ENCODE data around the gene MAEA.

MAEA gene

GRCh38 chr4:1349359-1350168, 59.9 kb downstream of the MAEA start:
- H2AFZ ChIP-seq (ENCODE audit: low read depth, low read length), result no peak overlapping the region
- H3K36me3 ChIP-seq (replicated peaks; ENCODE audit: low read depth, low read length), result peaks cover 17% of the 10 kb centered on the region
- no peaks in the 10 kb centered on the region for H3K9me3 ChIP-seq (ENCODE audit: insufficient read depth, low read length)
- no peaks in the 10 kb centered on the region for H3K27me3 ChIP-seq (ENCODE audit: low read depth, low read length)
- H4K20me1 ChIP-seq (ENCODE audit: insufficient read depth, low read length), result no peaks in the 10 kb centered on the region
- H3K27ac ChIP-seq (ENCODE audit: low read length), result no peak overlapping the region
- no peak overlapping the region for H3K4me3 ChIP-seq (ENCODE audit: low read length)
- no peak overlapping the region for H3K9ac ChIP-seq (ENCODE audit: low read length)
- TF ChIP-seq EZH2phosphoT487 (IDR thresholded peaks at IDR 0.05; ENCODE audit: low read depth), result no peak
- TF ChIP-seq CTCF (IDR thresholded peaks at IDR 0.05; ENCODE audit: low read depth, low read length), result no peak
- peaks cover 16% of the 10 kb centered on the region for H3K4me1 ChIP-seq (ENCODE audit: low read length)
- peaks cover 38% of the 10 kb centered on the region for H3K79me2 ChIP-seq (ENCODE audit: low read length)
- no peak overlapping the region for H3K4me2 ChIP-seq (ENCODE audit: low read length)

DNA sequence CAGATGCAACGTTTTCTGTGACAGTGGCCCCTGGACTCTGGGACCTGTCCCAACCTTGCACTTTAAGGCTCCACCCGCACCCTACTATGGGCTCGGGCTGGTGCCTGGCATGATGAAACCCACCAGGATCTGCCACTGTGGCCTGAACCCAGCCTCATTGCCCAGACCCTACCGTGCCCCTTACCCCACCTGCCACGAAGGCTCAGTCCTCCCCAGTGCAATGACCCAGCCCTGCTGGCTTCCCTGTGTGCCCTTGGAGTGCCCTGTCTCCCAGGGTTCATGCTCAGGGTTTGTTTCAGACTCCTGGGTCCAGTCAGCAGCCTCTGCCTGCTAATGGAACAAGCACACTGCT, 60.5 kb downstream of the MAEA start:
- Histone ChIP-seq H3K27ac (ENCODE audit: low read length) (no peak overlapping the region), H2AFZ (ENCODE audit: low read depth, low read length) (no peak overlapping the region), H3K4me1 (ENCODE audit: low read length) (peaks cover 16% of the 10 kb centered on the region), H3K4me2 (ENCODE audit: low read length) (no peak overlapping the region), H3K9me3 (ENCODE audit: insufficient read depth, low read length) (no peaks in the 10 kb centered on the region), H3K9ac (ENCODE audit: low read length) (no peak overlapping the region), H4K20me1 (ENCODE audit: insufficient read depth, low read length) (no peaks in the 10 kb centered on the region), H3K36me3 (replicated peaks; ENCODE audit: low read depth, low read length) (peaks cover 17% of the 10 kb centered on the region), H3K4me3 (ENCODE audit: low read length) (no peak overlapping the region), H3K27me3 (ENCODE audit: low read depth, low read length) (no peaks in the 10 kb centered on the region), H3K79me2 (ENCODE audit: low read length) (peaks cover 33% of the 10 kb centered on the region)
- TF ChIP-seq EZH2phosphoT487 (IDR thresholded peaks at IDR 0.05; ENCODE audit: low read depth), result no peak
- no peak for TF ChIP-seq CTCF (IDR thresholded peaks at IDR 0.05; ENCODE audit: low read depth, low read length)

- H3K27me3 ChIP-seq (ENCODE audit: low read depth, low read length), result no peaks in the 10 kb centered on the region
- no peaks in the 10 kb centered on the region for H3K9me3 ChIP-seq (ENCODE audit: insufficient read depth, low read length)
- TF ChIP-seq EZH2phosphoT487 (IDR thresholded peaks at IDR 0.05; ENCODE audit: low read depth) (no peak), CTCF (IDR thresholded peaks at IDR 0.05; ENCODE audit: low read depth, low read length) (peak; percentile 86)
- H3K36me3 ChIP-seq (replicated peaks; ENCODE audit: low read depth, low read length), result peaks cover 17% of the 10 kb centered on the region
- H3K4me3 ChIP-seq (ENCODE audit: low read length), result no peak overlapping the region
- H3K79me2 ChIP-seq (ENCODE audit: low read length), result peaks cover 22% of the 10 kb centered on the region
- H3K27ac ChIP-seq (ENCODE audit: low read length), result no peak overlapping the region
- H3K9ac ChIP-seq (ENCODE audit: low read length), result no peak overlapping the region
- no peak overlapping the region for H2AFZ ChIP-seq (ENCODE audit: low read depth, low read length)
- no peaks in the 10 kb centered on the region for H4K20me1 ChIP-seq (ENCODE audit: insufficient read depth, low read length)
- peaks cover 12% of the 10 kb centered on the region for H3K4me1 ChIP-seq (ENCODE audit: low read length)
- H3K4me2 ChIP-seq (ENCODE audit: low read length), result peak overlapping the region; percentile 22; the same call in 1 of the 2 replicates
These were observed 62.3 kb downstream of the MAEA start for GRCh38 chr4:1351854-1352566.

- TF ChIP-seq CTCF (IDR thresholded peaks at IDR 0.05; ENCODE audit: low read depth, low read length) (no peak), EZH2phosphoT487 (IDR thresholded peaks at IDR 0.05; ENCODE audit: low read depth) (no peak)
- Histone ChIP-seq H3K27ac (ENCODE audit: low read length) (no peak overlapping the region), H4K20me1 (ENCODE audit: insufficient read depth, low read length) (no peaks in the 10 kb centered on the region), H3K79me2 (ENCODE audit: low read length) (peaks cover 19% of the 10 kb centered on the region), H3K4me2 (ENCODE audit: low read length) (no peak overlapping the region), H2AFZ (ENCODE audit: low read depth, low read length) (no peak overlapping the region), H3K4me1 (ENCODE audit: low read length) (peaks cover 12% of the 10 kb centered on the region), H3K36me3 (replicated peaks; ENCODE audit: low read depth, low read length) (peaks cover 17% of the 10 kb centered on the region), H3K27me3 (ENCODE audit: low read depth, low read length) (no peaks in the 10 kb centered on the region), H3K4me3 (ENCODE audit: low read length) (no peak overlapping the region), H3K9me3 (ENCODE audit: insufficient read depth, low read length) (no peaks in the 10 kb centered on the region), H3K9ac (ENCODE audit: low read length) (no peak overlapping the region)
These were observed 62.8 kb downstream of the MAEA start for GRCh38 chr4:1352567-1352900.

All from OCI-LY3 (cell line).